ENCODE measurements around the gene NDFIP1.
A peak's percentile ranks its signal among the peaks of the same experiment; 100 is the strongest.

Gene NDFIP1

DNA sequence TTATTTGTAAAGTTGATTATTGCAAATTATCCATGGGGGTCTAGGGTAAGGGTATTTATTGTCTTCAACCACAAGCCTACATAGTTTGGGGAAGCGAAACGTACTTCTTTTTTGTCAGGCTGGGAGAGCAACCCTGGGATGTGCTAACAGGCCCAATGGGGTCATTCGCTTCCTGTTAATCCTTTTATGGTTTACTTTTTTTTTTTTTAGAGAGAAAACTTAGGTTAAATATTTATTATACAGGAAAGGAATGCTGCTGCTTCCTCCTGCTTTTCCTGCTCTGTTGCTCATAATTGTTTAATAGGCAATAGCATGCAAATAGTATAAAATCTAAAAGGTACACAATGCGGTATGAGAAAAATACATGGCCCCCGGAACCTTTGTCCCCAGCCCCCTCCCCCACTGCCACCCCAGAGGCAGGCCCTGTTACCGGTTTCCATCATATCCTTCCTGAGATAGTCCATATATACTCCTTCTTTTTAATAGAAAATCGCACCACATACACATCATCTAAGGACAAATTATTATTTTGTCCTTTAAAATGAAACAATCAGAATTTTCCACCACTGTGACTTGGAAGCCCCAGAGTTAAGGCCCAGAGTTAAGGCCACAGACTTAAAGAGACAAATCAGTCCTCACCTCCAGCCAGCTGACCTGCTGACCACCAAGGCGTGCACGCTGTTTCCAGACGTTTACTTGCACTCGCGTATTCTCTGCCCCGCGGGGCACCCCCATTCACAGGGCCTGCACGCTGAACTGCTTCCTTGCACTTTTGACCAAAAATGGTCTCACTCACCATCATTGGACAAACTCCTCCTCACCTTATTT is 83.9 kb downstream of the NDFIP1 start:
- no peak for DNase-seq

DNA sequence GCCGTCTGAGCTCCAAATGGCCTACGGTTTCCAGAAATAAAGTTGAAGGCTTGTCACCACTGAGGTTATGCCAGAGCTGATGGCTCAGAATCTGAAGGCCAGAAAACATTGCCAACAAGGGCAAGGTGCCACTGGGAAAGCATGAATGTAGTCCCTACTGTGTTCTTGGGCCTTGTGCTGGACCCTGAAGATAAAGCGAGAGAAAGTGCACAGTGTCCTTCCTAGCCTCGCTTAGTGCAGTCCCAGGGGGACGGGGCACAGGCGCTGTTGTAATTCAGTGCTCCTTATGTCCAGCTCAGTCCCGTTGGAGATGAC is 84.5 kb downstream of the NDFIP1 start:
- DNase-seq, result no peak

DNA sequence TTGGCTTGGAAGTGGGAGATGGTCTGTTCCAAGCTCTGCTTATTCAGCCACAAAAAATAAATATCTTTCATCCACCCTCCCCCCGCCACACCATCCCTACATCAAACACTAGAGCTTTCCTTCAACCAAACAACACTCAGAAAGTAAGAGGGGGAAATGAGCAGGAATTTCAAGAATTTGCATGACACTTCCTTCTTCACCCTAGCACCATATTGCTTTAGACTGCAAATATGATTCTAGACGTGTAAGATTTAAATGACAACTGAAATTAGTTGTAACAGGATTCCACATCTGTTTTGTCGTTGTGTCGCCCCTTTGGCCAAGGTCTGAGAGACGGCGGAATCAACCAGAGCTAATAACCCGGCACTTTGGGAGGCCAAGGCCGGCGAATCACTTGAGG is 88.5 kb downstream of the NDFIP1 start:
- DNase-seq, result no peak

DNA sequence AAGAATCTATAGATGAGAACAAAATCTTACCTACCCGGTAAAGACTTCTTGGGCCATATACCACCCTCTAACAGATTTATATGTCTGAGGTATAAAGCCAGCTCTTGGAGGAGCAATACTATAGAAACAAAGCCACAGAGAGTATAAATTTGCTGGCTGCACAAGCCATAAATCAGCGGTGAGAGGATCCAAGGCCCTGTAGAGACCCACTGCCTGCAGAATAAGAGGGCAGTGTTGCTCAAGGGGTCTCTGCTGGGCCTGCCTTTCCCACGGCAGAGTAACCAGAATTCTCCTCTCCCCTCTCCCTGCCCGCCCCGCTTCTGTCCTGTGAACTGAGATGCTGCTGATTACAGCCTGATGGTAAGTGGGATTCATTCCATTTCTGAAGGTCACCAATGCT is 89.2 kb downstream of the NDFIP1 start:
- DNase-seq, result no peak

DNA sequence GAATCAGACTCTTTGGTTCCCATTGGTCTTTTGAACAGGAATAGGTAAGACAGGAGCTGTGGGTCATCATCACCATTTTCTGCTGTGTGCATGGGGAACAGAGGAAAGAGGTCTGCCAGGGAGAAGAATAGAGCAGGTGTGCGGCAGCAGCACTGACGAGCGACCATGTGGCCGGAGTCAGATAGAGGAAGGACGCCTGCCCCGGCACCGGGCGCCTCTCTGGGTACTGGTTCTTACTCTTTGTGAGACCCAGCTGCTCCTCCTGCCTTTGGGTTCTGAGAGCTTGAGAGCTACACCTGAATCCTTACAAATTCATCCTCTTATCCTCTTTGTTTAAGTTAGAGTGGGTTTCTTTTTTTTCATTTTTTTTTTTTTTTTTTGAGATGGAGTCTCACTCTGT is 90.8 kb downstream of the NDFIP1 start:
- no peak for DNase-seq

DNA sequence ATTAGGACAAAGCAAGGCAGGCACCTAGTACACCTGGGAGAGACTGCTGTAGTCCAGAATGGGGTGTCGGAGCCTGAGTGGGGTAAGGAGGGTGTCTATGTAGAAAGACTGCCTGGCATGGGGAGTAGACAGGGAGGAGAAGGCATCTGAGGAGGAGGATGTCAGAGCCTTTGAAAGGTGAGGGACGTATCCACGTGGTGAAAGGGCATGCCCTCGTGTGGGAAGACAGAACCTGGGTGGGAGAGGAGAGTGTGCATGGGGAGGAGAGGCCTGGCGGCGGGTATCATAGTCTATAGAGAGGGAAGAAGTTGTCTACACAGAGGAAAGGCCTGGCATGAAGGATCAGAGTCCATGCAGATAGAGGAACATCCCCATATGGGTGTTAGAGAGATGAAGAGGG is 91.8 kb downstream of the NDFIP1 start:
- no peak for DNase-seq

DNA sequence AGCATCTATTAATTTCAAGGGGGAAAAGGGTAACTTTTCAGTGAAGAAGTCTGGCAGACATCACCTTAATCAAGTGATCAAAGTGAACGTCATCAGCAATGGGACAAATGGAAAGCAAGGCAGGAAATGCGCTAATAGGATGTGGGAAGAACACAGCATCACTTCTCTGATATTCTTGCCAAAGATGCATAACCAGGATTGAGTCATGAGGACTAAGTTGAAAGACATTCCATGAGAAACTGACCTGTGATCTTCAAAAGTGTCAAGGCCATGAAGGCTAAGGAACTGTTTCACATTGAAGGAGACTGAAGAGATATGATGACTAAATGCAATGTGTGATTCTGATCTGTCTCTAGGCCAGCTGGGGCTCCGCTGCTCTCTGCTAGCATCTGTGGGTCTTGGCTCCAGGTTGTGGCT is 92.9 kb downstream of the NDFIP1 start:
- DNase-seq, result peak; percentile 28

DNA sequence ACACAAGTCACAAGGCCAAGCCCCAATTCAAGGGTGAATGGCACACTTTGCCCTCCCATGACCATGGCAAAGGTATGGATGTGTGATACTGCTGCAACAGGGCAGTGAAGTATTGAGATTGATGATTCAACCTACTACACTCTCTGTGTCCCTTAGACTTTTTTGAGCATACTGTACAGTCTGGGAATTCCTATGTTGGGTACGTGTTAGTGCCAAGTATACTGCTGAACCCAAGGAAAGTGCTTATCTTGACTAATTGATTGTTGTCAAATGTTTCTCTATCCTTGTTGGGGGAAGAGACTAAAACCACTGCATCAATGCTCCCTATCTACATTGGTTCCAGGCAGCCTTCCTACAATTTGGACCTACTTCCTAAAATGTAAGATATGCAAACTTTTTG is 93.7 kb downstream of the NDFIP1 start:
- DNase-seq, result no peak

All from 8988T (cell line).